ENCODE measurements around the gene PITPNM1. TPM values are rescaled to one million over a fixed set of nuclear protein-coding genes. Genes with fewer than 3 reads are reported as not detected.
"Not testable (repeated sequence)": the region's sequence is repeated elsewhere in the genome, so short reads cannot be mapped to it uniquely, and the experiment has no call there.

Gene PITPNM1
- total RNA-seq, 1 donor from 2014 or later, result 7.5 TPM

DNA sequence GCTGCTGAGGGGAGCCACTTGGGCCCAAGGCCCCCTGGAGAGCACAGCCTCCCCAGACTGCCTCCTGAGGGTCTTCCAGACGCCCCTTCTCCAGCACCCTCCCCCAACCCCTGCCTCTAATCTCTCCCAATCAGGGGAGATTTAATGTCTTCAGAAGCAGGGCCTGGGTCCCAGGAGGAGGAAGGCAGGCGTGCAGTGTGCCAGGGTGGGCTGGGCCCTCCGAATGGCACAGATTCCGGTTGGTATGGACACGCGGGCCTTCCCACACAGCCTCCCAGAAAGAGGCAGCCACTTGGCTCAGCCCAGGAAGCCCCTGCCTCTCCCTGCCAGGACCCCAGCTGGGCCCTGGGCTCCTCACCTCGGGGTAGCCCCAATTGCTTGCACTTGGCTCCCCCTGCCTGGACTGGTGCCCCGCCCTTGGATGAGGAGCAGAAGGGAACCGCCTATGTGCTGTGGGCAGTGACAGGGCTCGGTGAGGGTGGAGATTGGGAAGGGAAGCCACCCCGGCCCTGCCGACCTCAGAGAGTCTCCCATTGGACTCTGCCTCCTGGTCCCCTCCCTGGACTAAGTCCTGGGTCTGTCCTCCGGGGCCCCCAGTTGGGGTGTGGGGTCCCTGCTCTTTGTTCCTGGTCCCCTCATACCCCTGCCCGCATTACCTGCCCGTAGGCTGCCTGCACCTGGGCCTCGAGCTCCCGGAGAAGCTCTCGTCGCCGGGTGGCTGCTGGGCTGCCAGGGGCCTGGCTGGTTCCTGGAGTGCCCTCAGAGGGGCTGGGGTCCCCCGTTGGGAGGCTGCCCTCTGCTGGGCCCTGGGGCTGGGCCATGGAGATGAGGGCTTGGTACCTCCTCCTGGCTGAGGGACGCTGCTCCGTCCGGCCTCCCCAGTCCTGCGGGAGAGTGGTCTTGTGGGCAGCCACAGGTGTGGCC is 18.7 kb upstream of the PITPNM1 start:
- DNase-seq, result no peak

DNA sequence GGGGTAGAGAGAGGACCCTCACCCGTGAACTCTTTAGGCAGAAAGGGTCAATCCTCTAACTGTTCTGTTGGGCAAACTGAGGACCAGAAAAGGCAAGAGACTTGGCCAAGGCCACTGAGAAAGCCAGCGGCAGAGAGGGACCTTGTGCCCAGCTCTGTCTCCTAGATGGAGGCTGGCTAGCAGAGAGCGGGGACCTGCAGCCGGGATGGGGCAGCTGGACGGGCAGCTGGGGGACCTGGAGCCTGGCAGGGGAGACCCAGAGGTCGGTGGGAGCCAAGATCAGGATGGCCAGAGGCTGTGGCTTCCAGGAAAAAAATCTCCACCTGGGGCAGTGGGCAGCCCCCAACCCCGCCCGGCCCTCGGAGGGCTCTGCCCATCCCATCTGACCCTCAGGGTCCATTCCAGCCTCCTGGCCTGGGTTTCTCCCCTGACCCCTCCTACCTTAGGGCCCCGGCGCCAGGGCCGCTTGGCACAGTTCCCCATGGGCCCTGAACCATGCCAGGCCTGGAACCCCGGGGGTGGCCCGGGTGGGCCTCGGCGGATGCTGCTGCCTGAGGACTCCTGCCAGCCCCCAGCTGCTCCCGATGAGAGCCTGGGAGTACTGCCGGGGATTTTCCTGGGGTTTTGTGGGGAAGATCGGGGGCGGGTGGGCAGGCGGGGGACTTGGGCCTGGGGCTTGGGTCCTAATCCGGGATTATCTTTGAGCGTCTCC is 17.8 kb upstream of the PITPNM1 start, which contains the start of gene CABP2:
Gene CABP2, minus strand, starts transcription at position 603 of the 712 bp plus-strand sequence. Its CDS starts 120 bp downstream, at position 483.
- DNase-seq, result no peak

DNA sequence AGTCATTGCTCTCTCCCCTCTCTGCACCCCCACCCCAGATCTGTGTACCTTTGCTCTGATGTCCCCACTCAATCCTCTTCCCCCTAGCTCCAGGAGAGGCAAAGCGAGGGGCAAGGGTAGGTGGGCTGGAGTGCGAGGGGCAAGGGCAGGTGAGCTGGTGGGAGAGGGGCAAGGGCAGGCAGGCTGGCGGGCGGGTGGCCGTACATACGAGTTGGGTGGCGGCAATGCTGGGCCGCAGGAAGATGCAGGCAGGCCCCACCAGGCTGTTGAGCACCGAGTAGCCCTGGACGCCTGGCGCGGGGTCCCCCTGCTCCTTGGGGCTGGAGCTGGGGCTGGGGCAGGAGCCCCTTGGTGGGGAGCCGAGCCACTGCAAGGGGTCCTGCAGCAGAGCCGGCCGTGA is 17.2 kb upstream of the PITPNM1 start:
- DNase-seq, result no peak

DNA sequence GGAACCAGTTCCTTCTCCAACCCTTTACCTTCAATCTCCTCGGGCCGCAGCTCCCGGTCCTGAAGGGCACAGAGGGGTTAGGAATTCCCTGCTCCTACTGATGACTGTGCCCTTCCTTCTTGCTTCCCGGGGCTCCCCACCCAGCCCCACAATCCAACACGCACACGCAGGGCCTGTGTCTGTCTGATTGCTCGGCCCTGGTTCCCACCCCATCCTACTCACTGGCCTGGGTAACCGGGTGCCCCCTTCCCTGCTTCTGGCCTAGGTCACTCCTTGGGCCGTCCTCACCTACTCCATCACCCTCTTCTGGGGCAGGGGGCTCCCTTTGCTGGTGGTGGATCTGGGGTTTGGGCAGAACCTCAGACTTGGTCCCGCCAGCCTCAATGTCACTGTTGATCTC is 16.8 kb upstream of the PITPNM1 start:
- DNase-seq, result no peak

DNA sequence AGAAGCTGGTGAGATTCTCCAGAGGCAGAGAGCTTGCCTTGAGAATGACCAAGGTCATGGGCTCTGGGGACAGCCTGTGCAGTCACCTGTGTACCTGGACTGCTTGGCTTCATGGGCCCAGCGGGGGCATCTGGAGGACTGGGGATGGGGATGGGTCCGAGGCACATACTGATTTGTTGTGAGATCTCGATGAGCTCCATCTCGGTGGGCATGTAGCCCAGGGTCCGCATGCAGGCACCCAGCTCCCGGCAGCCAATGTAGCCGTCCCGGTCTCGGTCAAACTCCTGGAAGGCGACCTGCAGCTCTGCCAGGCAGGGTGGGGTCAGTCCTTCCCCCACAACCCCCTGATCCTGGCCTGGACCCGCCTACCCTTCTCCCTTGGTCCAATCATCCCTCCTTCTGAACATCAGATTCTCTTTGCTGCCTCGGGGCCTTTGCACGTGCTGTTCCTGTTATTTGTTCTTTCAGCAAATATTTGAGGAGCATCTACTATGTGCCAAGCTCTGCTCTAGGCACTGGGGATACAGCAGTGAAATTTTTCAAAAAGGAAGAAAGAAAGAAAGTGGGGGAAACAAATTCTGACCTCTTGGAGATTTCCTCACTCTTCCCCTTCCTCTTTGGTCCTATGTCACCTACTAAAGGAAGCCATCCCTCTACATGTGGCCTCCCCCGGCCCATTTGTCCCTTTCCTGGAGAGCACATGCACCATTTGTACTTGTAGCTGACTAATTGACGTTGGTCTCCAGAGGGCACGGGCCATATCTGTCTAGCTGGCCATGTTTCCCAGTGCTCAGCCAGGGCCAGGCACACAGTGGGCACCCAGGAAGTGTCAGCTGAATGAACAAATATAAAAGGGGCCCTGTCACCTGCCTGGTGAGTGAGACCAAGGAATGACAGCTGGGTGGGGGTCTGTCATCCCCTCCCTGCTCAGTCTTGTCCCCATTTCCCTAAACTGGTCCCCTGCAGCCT is 16.0 kb upstream of the PITPNM1 start:
- no peak for DNase-seq

DNA sequence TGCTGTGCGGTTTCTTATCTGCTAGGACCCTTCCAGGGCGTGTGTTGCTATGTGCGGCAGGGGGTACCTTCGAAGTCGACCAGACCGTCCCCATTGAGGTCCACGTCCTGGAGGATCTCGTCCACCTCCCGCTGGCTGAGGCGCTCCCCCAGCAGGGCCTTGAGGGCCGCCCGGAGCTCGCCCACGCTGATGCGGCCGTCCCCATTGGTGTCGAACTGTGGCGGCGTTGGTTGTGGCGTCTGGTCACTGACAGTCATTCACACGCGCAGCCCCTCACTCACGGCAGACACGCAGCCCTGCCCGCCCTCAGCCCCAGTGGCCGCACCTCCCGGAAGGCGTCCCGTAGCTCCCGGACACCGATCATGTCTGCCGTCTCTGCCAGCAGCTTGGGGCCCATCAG is 14.6 kb upstream of the PITPNM1 start:
- no peak for DNase-seq

DNA sequence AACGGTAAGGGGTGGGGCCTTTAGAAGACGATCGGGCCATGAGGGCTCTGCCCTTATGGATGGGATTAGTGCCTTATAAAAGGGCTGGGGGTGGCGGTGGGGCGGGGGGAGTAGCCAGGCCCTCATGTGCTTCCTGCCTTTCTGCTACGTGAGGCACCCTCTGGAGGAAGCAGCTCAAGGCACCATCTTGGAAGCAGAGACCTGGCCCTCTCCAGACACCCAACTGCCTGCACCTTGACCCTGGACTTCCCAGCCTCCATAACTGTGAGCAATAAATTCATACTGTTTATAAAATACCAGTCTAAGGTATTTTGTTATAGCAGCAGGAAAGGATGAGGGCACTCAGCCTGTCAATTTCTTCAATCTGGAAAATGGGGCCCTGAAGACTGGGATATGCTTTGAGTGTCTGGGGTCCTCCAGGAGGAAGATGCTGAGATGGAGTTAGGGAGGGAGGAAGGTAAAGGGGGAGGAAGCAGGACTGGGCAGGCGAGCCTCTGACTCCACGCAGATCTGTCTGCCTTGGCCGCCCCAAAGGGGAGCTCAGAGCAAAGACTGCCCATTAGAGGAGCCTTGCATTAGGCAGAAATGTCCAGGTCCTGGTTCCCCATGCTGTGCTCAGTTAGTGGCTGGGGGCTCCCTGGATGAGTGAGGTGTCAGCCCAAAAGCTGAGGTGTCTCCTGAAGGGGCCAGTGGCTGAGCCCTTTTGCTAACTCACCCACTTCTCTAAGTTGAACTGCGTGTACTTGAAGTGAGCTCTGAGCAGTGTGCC is 12.8 kb upstream of the PITPNM1 start:
- no peak for DNase-seq

DNA sequence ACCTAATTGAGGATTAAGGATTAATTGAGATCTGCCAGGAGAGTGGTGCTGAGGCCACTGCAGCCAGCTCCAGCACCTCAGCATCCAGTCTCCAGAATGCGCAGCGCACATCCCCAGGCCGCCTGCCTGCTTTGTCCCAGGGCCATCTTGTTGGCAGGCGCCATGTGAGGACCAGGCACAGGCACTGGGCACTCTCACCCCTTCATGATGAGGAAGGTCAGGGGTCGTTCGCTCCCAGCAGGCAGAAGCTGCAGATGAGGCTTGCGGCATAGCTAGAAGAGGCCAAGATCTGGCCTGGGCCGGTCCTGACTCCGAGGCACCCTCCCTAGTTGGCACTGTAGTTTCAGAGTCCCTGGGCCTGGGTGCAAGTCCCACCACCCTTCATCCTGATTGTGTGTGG is 11.6 kb upstream of the PITPNM1 start:
- no peak for DNase-seq

DNA sequence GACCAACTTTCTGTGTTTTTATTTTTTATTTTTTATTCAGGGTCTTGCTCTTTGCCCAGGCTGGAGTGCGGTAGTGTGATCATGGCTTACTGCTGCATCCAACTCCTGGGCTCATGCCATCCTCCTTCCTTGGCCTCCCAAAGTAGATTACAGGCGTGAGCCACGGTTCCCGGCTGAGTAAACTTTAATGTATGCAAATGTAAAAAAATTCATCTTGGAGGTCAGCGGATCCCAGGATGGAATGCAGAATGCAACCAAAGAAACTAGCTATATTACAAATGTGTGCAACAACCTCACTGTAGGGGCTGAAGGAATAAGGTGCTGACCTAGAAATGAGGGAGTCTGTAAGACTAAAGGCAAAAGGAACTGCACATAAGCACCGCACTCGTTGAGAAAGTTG is 9.0 kb upstream of the PITPNM1 start:
- no peak for DNase-seq

DNA sequence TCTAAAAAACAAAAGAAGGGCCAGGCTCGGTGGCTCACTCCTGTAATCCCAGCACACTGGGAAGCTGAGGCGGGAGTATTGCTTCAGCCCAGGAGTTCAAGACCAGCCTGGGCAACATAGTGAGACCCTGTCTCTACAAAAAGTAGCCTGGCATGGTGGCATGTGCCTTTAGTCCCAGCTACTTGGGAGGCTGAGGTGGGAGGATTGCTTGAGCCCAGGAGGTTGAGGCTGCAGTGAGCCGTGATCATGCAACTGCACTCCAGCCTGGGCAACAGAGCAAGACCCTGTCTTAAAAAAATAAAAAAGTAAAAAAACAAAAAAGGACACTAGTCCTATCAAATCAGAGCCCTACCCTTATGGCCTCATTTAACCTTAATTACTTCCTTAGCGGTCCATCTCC is 6.4 kb upstream of the PITPNM1 start:
- DNase-seq, result not testable (repeated sequence)

DNA sequence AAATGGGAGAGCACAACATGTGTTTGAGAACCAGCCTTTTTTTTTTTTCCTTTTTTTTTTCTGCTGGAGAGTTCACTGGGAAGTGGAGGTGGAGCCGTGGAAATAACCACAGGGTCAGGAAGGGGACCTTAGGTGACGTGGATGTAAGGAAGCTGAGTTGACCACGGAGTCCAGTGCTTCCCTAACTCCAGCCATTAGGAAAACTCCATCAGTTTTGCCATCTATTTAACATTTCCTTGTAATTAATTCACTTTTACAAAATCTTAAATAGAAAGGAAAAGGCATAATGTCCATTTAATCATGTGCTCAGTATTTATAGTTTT is 4.8 kb upstream of the PITPNM1 start:
- no peak for DNase-seq

DNA sequence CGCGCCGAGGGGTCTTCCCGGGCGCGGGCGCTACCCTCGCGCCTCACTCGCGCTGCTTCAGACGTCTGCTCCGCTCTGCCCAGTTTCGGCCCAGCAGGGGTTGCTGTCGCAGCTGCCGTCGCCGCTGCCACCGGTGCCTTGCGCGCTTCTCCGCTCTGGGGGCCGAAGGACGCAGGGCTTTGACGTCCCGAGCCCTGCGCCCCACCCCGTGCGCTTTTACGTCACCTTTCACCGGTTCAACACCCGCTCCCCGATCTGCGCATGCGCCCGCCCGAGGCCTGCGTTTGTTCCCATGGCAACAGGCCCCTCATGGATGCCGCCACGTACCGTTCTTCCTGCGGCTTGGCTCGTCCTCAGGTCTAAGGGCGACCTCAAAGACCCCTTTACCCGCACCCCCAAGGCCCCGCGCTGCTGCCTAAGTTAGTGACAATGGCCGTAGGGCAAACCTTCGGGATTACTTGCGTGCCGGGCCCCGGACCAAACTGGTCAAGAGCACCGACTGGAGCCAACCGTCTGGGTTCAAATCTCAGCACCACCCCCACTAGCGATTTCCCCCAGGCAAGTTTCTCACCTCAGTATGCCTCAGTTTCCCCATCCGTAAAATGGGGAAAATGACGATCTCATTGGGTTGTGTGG is 3.4 kb upstream of the PITPNM1 start:
- DNase-seq, result peak; percentile 85

DNA sequence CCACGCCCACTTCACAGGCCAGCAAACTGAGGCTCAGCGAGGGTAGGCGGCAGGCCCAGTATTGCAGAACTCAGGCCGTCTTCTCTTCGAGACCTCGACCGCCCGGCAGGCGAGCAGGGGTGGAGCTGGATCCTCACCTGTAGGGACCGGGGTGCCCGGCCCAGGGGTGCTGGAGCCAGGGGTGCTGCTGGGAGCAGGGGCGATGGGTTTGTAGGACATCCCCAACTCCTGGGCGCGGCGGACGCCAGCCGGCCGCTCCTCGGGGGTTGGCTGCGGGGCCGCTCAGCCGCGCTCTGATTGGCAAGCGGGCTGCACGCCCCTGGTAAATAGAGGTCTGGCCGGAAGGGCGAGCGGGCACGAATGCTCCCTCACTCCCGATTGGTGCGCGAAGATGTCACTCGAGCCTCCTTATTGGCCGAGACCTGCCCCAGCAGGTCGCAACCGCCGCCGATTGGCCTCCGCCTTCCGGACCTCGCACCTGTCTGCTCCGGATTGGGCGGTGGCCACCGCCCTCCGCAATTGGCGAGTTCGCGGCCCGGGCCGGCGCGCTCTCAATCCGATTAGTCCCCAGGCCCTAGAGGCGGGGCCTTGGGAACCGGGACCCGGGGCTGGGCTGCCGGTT is 2.8 kb upstream of the PITPNM1 start, which contains the start of gene CDK2AP2:
Gene CDK2AP2, minus strand, starts transcription at position 299 of the 622 bp plus-strand sequence. Its CDS starts 80 bp downstream, at position 219.
- DNase-seq, result peak; percentile 88

DNA sequence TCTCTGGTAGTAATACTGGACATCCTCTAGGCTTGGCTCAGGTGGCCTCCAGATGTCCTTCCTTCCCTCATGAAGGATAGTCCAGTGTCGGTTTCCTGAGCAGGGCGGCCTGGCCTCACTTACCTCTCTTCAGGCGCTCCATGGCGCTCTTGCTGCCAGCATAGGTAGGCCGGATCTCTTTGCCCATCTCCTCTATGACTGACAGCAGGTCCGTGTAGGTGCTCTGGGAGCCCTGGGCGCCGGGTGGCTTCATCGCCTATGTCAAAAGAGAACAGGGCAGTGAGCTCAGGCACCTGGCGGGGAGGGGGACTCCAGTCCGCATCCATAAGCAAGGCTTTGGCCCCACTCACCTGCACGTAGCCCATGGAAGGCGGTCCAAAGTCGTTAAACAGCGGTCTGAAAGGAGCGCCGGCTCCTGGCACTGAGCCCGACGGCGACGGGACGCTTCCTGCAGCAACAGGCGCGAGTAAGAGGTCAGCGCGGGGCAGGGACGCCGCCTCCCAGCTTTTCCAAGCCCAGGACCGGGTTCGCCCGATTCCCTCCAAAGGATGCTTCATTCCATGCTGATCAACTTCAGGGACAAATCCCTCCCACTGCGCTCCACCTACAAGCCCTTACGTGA is 2.2 kb upstream of the PITPNM1 start:
- DNase-seq, result no peak

DNA sequence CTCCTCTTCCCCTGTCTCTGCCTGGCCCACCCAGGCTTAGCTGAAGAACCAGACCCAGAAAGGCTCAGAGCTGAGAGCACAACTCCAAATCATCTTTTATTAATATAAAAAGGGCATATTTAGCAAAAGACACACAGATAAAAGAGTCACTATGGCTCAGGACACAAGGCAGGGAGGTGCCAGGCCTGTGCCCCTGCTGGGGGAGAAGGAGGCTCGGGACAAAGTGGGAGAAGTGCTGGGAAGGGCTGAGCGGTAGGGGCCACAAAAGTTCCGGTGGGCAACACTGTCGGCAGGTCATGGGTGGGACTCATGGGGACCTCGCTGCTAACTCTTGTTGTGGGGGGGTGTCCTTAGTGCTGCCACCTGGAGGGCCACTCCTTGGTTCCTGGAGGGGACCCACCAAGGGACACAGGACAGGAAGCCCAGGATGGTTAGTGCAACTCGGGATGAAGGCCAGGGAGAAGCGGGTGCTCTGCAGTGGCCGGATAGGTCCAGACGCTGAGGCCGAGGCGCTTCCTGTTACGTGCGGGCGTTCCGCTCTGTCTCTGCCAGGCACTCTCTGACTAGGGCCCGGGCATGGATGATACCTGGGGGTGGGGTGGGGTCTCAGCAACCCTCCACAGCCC is 1.4 kb upstream of the PITPNM1 start:
- DNase-seq, result no peak

DNA sequence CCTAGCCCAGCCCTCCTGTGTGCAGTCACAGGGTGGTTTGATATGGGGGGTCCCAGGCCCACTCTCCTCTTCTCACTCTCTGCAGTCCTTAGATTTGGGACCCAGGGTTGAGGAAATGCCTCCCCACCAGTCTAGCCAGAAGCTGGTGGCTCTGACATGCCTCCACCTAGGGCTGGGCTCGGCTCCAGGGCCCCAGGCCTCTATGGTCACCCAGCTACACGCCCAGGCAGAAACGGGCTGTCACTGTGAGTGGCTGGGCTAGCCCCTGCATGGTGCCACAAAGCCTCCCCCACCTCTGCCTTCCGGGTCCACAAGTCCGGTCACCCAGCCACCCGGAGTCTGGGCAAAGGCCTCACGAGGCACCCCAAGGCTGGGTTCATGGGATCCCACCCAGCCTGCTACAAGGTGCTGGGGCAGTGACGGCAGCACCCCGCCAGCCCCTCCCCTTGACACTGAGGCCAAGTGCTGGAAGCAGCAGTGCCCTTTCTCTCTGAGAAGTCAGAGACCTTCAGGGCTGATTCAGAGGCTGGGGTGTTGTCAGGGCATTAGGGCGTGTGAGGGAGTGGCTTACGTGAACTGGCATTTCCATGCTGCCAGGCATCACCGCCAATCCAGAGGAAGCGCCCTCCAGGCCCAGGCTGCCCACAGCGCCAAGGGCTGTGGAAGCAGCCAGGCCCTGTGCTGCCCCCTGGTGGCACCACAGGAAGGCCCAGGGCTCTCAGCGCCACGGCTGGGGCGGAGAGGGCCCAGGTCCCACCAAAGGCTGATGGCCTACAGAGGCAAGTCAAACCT is 638 bp upstream of the PITPNM1 start:
- peak; percentile 47 for DNase-seq

DNA sequence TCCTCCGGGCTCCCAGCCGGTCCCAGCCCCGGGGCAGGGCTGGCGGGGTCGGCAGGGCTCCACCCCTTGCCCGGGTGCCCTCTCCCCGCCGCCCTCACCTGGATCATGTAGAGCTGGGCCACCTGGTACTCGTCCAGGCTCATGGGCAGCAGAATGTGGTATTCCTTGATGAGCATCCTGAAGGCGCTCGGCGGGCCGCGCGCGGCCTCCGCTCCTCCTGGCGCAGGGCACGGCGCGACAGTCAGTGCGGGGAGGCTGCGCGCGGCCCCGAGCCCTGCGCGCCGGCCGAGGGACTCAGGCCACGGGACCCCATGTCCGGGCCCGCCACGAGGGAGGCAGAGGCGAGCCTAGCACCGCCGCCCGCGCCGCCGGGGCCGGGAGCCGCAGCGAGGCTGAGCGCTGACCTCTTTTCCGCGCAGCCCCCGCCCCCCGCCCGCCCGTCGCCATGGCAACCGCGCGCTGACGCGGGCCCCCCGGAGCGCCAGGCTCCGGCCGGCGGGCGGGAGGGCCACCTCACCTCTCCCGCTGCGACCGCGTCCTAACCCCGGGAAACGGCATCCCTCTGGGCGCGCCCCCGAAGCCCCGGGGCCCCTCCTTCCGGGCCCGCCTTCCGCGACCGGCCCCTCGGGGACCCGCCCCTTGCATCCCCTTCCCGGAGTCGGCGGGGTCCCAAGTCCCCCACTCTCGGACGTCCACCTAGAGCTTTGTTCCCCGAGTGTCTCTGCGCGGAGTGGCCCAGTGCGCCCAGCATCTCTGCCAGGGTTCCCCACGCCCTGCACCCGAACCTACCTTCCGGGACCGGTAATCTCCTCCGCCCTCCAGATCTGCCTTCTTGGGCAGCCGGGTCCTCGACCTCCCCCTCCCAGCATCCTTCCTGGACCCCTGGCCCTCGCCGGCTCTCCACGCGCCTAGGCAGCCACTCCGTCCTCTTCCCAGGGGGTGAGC is 886 bp downstream of the PITPNM1 start:
- DNase-seq, result no peak

Measured in skin of body (tissue), 2 donors.